Measurements from ENCODE around the gene RNF26. TPM values are rescaled to one million over a fixed set of nuclear protein-coding genes. Genes with fewer than 3 reads are reported as not detected.

RNF26 gene
- total RNA-seq, 1 experiment from 2014 or later = 45.6 TPM

GRCh38 chr11:119315131-119316015, 19.0 kb upstream of the RNF26 start (continued):
- TF ChIP-seq REST (IDR thresholded peaks at IDR 0.05; ENCODE audit: low read depth) = no peak
- no peak for TF ChIP-seq EGR1 (IDR thresholded peaks at IDR 0.05; ENCODE audit: low read depth)
- TF ChIP-seq POLR2AphosphoS5 (IDR thresholded peaks at IDR 0.05; ENCODE audit: low read depth, low read length) = peak; percentile 49; the same call in 1 of the 2 replicates
- peak; percentile 80 for TF ChIP-seq MAX (IDR thresholded peaks at IDR 0.05)
- TF ChIP-seq SIN3A (IDR thresholded peaks at IDR 0.05; ENCODE audit: low read depth) = no peak
- TF ChIP-seq ELF1 (IDR thresholded peaks at IDR 0.05; ENCODE audit: borderline replicate concordance, low read depth) = no peak
- TF ChIP-seq EZH2 (IDR thresholded peaks at IDR 0.05) = no peak

- Histone ChIP-seq H3K9me3 (ENCODE audit: control insufficient read depth in 1 of 2, insufficient read depth in 1 of 2, low read depth in 1 of 2, low read length in 2 of 2) (no peaks in the 10 kb centered on the region), H3K9ac (ENCODE audit: low read length) (peak overlapping the region; percentile 71), H3K27ac (ENCODE audit: low read depth, low read length) (peak overlapping the region; percentile 66), H3K36me3 (ENCODE audit: control insufficient read depth in 1 of 2, insufficient read depth in 2 of 2, low read length in 2 of 2) (peaks cover 0 to 8% of the 10 kb centered on the region in 2 experiments; a peak in 3 of 4 replicates), H3K4me3 (replicated peaks in 1 of 2; ENCODE audit: low read depth in 1 of 2, low read length in 2 of 2) (peak overlapping the region; percentile 63 to 75), H3K4me1 (ENCODE audit: control insufficient read depth in 1 of 2, insufficient read depth in 2 of 2, low read length in 2 of 2) (peaks cover 16 to 39% of the 10 kb centered on the region in 2 experiments), H3K27me3 (ENCODE audit: insufficient read depth, low read length) (no peaks in the 10 kb centered on the region), H4K20me1 (ENCODE audit: insufficient read depth) (no peaks in the 10 kb centered on the region), H3K79me2 (ENCODE audit: insufficient read depth, low read length) (no peaks in the 10 kb centered on the region; the same call in 1 of the 2 replicates), H3K4me2 (ENCODE audit: low read length) (peak overlapping the region; percentile 99), H2AFZ (ENCODE audit: low read depth, low read length, poor library complexity, severe bottlenecking) (peak overlapping the region; percentile 82), H3K9me2 (ENCODE audit: insufficient read depth) (no peaks in the 10 kb centered on the region)
- ChIA-PET RAD21 (ENCODE audit: low non-redundant PET in 1 of 2, low total read pairs in 2 of 2, uncharacterized antibody in 2 of 2, unreplicated experiment in 2 of 2) (no interaction called here), CTCF (interaction anchor here (1.0 to 2.1 kb wide), 2 partner anchors 22 to 24 kb away, joined by 3 to 12 read pairs; no protein-coding TSS in a partner anchor), POLR2A (interaction anchor here (1.3 kb wide), 1 partner anchor 11 kb away, joined by 3 read pairs; no protein-coding TSS in a partner anchor)
- BruUV-seq (replicated peaks) = no TSS peak
- intact Hi-C loops (cut with micrococcal nuclease) = no loop called here
- TF ChIP-seq EGR1 (IDR thresholded peaks at IDR 0.05; ENCODE audit: low read depth) (no peak), SP1 (IDR thresholded peaks at IDR 0.05; ENCODE audit: low read depth) (no peak), ELF1 (IDR thresholded peaks at IDR 0.05; ENCODE audit: borderline replicate concordance, low read depth) (no peak), POLR2AphosphoS5 (IDR thresholded peaks at IDR 0.05; ENCODE audit: low read depth, low read length) (no peak), EZH2phosphoT487 (IDR thresholded peaks at IDR 0.05; ENCODE audit: borderline replicate concordance) (no peak), CTCF (IDR thresholded peaks at IDR 0.05 in 2 of 3, conservative IDR thresholded peaks at IDR 0.05 in 1 of 3; ENCODE audit: borderline replicate concordance in 1 of 3, insufficient read depth in 1 of 3, low read depth in 2 of 3, low read length in 2 of 3) (no peak), CBX3 (IDR thresholded peaks at IDR 0.05; ENCODE audit: low read depth) (no peak), ZNF274 (IDR thresholded peaks at IDR 0.05; ENCODE audit: low read depth, low read length) (no peak), MAX (IDR thresholded peaks at IDR 0.05) (no peak), JUND (IDR thresholded peaks at IDR 0.05) (no peak), TCF7L2 (IDR thresholded peaks at IDR 0.05; ENCODE audit: borderline replicate concordance, extremely low read depth, insufficient read depth, insufficient read length) (no peak)
- ATAC-seq (peak; percentile 30), DNase-seq (ENCODE audit: low read depth, low spot score) (no peak)
Observed at GRCh38 chr11:119316016-119316728, 18.2 kb upstream of the RNF26 start.

All from HCT116 (cell line).